K562 (cell line): ENCODE measurements around the gene KCTD4. TPM values are rescaled to one million over a fixed set of nuclear protein-coding genes. Genes with fewer than 3 reads are reported as not detected.

Experiments used
- ATAC-seq: fragments of 200-7000 bp; cut with Tn5 transposase; 3 replicates; pipeline ENCODE4 v1.9.1; 2020; ENCODE audit warnings: moderate library complexity
- BruUV-seq: library from RNA; stranded (reverse); fragments of 400-500 nt; replicated peaks from 2 replicates; lab custom pipeline; 2021; lab: Mats Ljungman, UMichigan
- CTCF ChIA-PET: fragments of 300-600 bp; formaldehyde crosslinking; extraction: SDS; loops from one replicate; lab custom pipeline; 2021; ENCODE audit warnings: low intra/inter-chr PET ratio; lab: Yijun Ruan, JAX
- POLR2A ChIA-PET: fragments of 300-600, 350-650 bp; sonication (Branson Sonifier 250); formaldehyde crosslinking; extraction: SDS; loops from one replicate; lab custom pipeline; 2021; ENCODE audit warnings: antibody characterized with exemption, inconsistent platforms; lab: Yijun Ruan, JAX
- DNase-seq, 4 experiments: peaks; one replicate each; pipeline versions ENCODE4 v3.0.0 to v3.0.0-alpha.2; 2011 to 2018; ENCODE audit warnings: low spot score in 3 of 4, mixed read lengths in 3 of 4; ENCODE audit errors: extremely low read depth in 1 of 4
- FAIRE-seq: peaks from 2 replicates; lab custom pipeline; 2011; peaks lifted over from hg19 to GRCh38; lab: Jason Lieb, UNC
- H2AFZ ChIP-seq: 2 replicates; pipeline ENCODE4 v1.6.0; 2011; ENCODE audit warnings: low read depth, low read length, control low read depth, inconsistent platforms
- H3K27ac ChIP-seq: fragments of 200-600 bp; 3 replicates; pipeline ENCODE4 v1.8.0; 2011; ENCODE audit warnings: low read depth, mild to moderate bottlenecking, control low read depth, inconsistent platforms, low read length, moderate library complexity, mixed read lengths; ENCODE audit errors: extremely low read depth
- H3K27me3 ChIP-seq, 2 experiments: fragments of 300-600 bp in 1 of 2; 2 replicates in 1 of 2; 3 replicates in 1 of 2; pipeline versions ENCODE4 v1.6.0 to v1.8.0; 2011; ENCODE audit warnings: inconsistent platforms in 2 of 2, low read length in 2 of 2, mild to moderate bottlenecking in 1 of 2, mixed read lengths in 1 of 2, moderate library complexity in 1 of 2; ENCODE audit not compliant: control insufficient read depth in 2 of 2, insufficient read depth in 2 of 2
- H3K36me3 ChIP-seq: fragments of 300-600 bp; 3 replicates; pipeline ENCODE4 v1.8.0; 2011; ENCODE audit warnings: mild to moderate bottlenecking, low read length, inconsistent platforms; ENCODE audit not compliant: control insufficient read depth, insufficient read depth
- H3K4me1 ChIP-seq, 2 experiments: fragments of 200-600 bp in 1 of 2; replicated peaks in 1 of 2; 2 replicates in 1 of 2; 3 replicates in 1 of 2; pipeline versions ENCODE4 v1.5.1 to v1.8.0; 2011; ENCODE audit warnings: inconsistent platforms in 2 of 2, low read length in 2 of 2, mild to moderate bottlenecking in 1 of 2, mixed read lengths in 1 of 2, moderate library complexity in 1 of 2; ENCODE audit not compliant: control insufficient read depth in 2 of 2, insufficient read depth in 2 of 2
- H3K4me2 ChIP-seq: 2 replicates; pipeline ENCODE4 v1.6.1; 2011; ENCODE audit warnings: low read length, control low read depth, inconsistent platforms, mixed read lengths; ENCODE audit not compliant: insufficient read depth
- H3K4me3 ChIP-seq: fragments of 200-600 bp; sonication (generic), shearing (Covaris generic); 2 replicates; pipeline ENCODE4 v1.5.1; 2016; ENCODE audit warnings: control low read depth, inconsistent platforms
- H3K79me2 ChIP-seq: fragments of 200-600 bp; 3 replicates; pipeline ENCODE4 v1.8.0; 2011; ENCODE audit warnings: low read length, inconsistent platforms; ENCODE audit not compliant: control insufficient read depth, insufficient read depth
- H3K9ac ChIP-seq, 2 experiments: 2 replicates each; pipeline versions ENCODE4 v1.6.0 to v1.6.1; 2011; ENCODE audit warnings: low read depth in 2 of 2, low read length in 2 of 2, control low read depth in 1 of 2, inconsistent platforms in 1 of 2, mild to moderate bottlenecking in 1 of 2, mixed read lengths in 1 of 2; ENCODE audit not compliant: insufficient read depth in 1 of 2
- H3K9me1 ChIP-seq: one replicate; pipeline ENCODE4 v1.6.0; 2011; ENCODE audit warnings: inconsistent platforms, mild to moderate bottlenecking, low read length, moderate library complexity; ENCODE audit not compliant: control insufficient read depth, insufficient read depth
- H3K9me3 ChIP-seq: replicated peaks from 2 replicates; pipeline ENCODE4 v1.5.1; 2011; ENCODE audit warnings: low read depth, low read length, inconsistent platforms; ENCODE audit not compliant: control insufficient read depth, insufficient read depth
- H4K20me1 ChIP-seq: replicated peaks from 2 replicates; pipeline ENCODE4 v1.6.1; 2011; ENCODE audit warnings: low read length, inconsistent platforms, mixed read lengths; ENCODE audit not compliant: control insufficient read depth, insufficient read depth
- ARID1B ChIP-seq: fragments of 450-650 bp; IDR thresholded peaks from 2 replicates; pipeline ENCODE4 v1.6.1; 2016; ENCODE audit warnings: antibody characterized with exemption, mild to moderate bottlenecking, inconsistent platforms
- ATF7 ChIP-seq: fragments of 450-650 bp; IDR thresholded peaks from 2 replicates; pipeline ENCODE4 v1.7.1; 2014; ENCODE audit warnings: mild to moderate bottlenecking, moderate library complexity
- CCAR2 ChIP-seq: fragments of 200-400 bp; formaldehyde crosslinking; IDR thresholded peaks from 2 replicates; pipeline ENCODE4 v1.6.1; 2017; ENCODE audit warnings: mild to moderate bottlenecking, low read depth, low read length
- HOXB6 ChIP-seq: fragments of 250-450 bp; sonication (Bioruptor Pico); IDR thresholded peaks from 2 replicates; pipeline ENCODE4 v1.5.1; 2022; ENCODE audit warnings: mild to moderate bottlenecking, borderline replicate concordance
- JUN ChIP-seq, 2 experiments: sonication (generic) in 1 of 2; formaldehyde crosslinking in 1 of 2; IDR thresholded peaks; 2 replicates each; pipeline versions ENCODE4 v1.6.1 to v1.8.0; 2012 to 2022; ENCODE audit warnings: borderline replicate concordance in 2 of 2, mild to moderate bottlenecking in 2 of 2, improper control_type of control experiment in 1 of 2, low read depth in 1 of 2, low read length in 1 of 2, missing genetic modification reagents in 1 of 2
- MCM5 ChIP-seq: fragments of 450-650 bp; IDR thresholded peaks from 2 replicates; pipeline ENCODE4 v1.6.1; 2016; ENCODE audit warnings: low read depth
- MTA3 ChIP-seq: fragments of 450-650 bp; formaldehyde crosslinking; IDR thresholded peaks from 2 replicates; pipeline ENCODE4 v1.6.1; 2017; ENCODE audit warnings: mild to moderate bottlenecking, borderline replicate concordance
- NR2C1 ChIP-seq, 2 experiments: fragments of 450-650 bp; IDR thresholded peaks; 2 replicates each; pipeline ENCODE4 v1.6.1; 2017; ENCODE audit warnings: mild to moderate bottlenecking in 2 of 2, antibody characterized with exemption in 1 of 2, inconsistent platforms in 1 of 2, missing compliant biosample characterization in 1 of 2, missing genetic modification characterization in 1 of 2
- NRF1 ChIP-seq, 2 experiments: fragments of 450-650 bp; IDR thresholded peaks in 1 of 2; conservative IDR thresholded peaks in 1 of 2; 2 replicates each; pipeline ENCODE4 v1.6.1; 2014; ENCODE audit warnings: mild to moderate bottlenecking in 2 of 2
- PHB2 ChIP-seq: fragments of 450-650 bp; IDR thresholded peaks from 2 replicates; pipeline ENCODE4 v1.6.1; 2017; ENCODE audit warnings: low read depth
- SNRNP70 ChIP-seq: fragments of 200-400 bp; formaldehyde crosslinking; optimal IDR thresholded peaks from 2 replicates; pipeline ENCODE3; 2017; ENCODE audit warnings: low read depth, low read length
- ZBTB1 ChIP-seq: sonication (generic); formaldehyde crosslinking; IDR thresholded peaks from 2 replicates; pipeline ENCODE4 v1.8.1; 2023; ENCODE audit warnings: missing genetic modification reagents, low read depth, mild to moderate bottlenecking, borderline replicate concordance
- ZNF143 ChIP-seq: sonication (generic); formaldehyde crosslinking; IDR thresholded peaks from 2 replicates; pipeline ENCODE4 v1.9.0; 2022; ENCODE audit warnings: mild to moderate bottlenecking, missing genetic modification reagents
- ZNF174 ChIP-seq: fragments of 250-450 bp; sonication (Bioruptor Pico); IDR thresholded peaks from 2 replicates; pipeline ENCODE4 v1.4.0; 2020; ENCODE audit warnings: mild to moderate bottlenecking
- ZNF197 ChIP-seq: fragments of 200-800 bp; sonication (Bioruptor generic); IDR thresholded peaks from 2 replicates; pipeline ENCODE4 v1.6.1; 2016; ENCODE audit warnings: low read depth, missing genetic modification characterization, missing compliant biosample characterization
- WGBS: fragments of 100-300 bp; shearing (Covaris generic); methylation state at CpG from one replicate; pipeline ENCODE4 v1.1.6; 2016; ENCODE audit warnings: low coverage, mixed read lengths; ENCODE audit not compliant: insufficient coverage; ENCODE audit errors: missing lambda C conversion rate; 5-methylcytosine and 5-hydroxymethylcytosine counted together
- in situ Hi-C: fragments of 300-500 bp; cut with MboI; formaldehyde crosslinking; loops from 4 replicates; pipeline ENCODE4 v1.15.0; 2018; ENCODE audit warnings: inconsistent platforms, mixed read lengths
- intact Hi-C: fragments of 100-400 bp; cut with micrococcal nuclease; formaldehyde crosslinking; loops from 2 replicates; pipeline ENCODE4 v1.14.2; 2022
- polyA plus RNA-seq, 8 experiments: library from polyadenylated mRNA; depleted of rRNA in 4 of 8; stranded (reverse) in 5 of 8; unstranded in 3 of 8; fragments of >200 nt; fragmentation: Nextera tagmentation in 2 of 8; fragmentation: Illumina TruSeq in 1 of 8; extraction: Ambion mirVana in 2 of 8; extraction: Trizol in 1 of 8; gene quantifications; 2 replicates each; pipeline versions ENCODE4 v1.2.1 to v1.2.3, GENCODE V29; 2011 to 2014; ENCODE audit warnings: inconsistent platforms in 1 of 8, missing spikeins in 1 of 8
- total RNA-seq, 7 experiments: library from RNA; depleted of rRNA in 6 of 7; stranded (reverse); fragments of >200 nt in 6 of 7; fragmentation: Illumina TruSeq in 2 of 7; extraction: Trizol in 2 of 7; gene quantifications; 2 replicates each; pipeline versions ENCODE4 v1.2.1 to v1.2.3, GENCODE V29; 2011 to 2021; ENCODE audit warnings: low replicate concordance in 1 of 7
- TF ChIP-seq, protein P1 (sequence below), 2 experiments: fragments of 450-650 bp in 1 of 2; IDR thresholded peaks; 2 replicates each; pipeline ENCODE4 v1.6.1; 2011 to 2017; ENCODE audit warnings: low read depth in 2 of 2, antibody characterized with exemption in 1 of 2, borderline replicate concordance in 1 of 2, low read length in 1 of 2, mild to moderate bottlenecking in 1 of 2, mixed read lengths in 1 of 2; ENCODE audit not compliant: control insufficient read depth in 1 of 2

Gene KCTD4
- total and polyA plus RNA-seq, 9 of the 15 experiments (the other 6 are each of a cell fraction or from before 2014, with no cell fraction given): not detected

DNA sequence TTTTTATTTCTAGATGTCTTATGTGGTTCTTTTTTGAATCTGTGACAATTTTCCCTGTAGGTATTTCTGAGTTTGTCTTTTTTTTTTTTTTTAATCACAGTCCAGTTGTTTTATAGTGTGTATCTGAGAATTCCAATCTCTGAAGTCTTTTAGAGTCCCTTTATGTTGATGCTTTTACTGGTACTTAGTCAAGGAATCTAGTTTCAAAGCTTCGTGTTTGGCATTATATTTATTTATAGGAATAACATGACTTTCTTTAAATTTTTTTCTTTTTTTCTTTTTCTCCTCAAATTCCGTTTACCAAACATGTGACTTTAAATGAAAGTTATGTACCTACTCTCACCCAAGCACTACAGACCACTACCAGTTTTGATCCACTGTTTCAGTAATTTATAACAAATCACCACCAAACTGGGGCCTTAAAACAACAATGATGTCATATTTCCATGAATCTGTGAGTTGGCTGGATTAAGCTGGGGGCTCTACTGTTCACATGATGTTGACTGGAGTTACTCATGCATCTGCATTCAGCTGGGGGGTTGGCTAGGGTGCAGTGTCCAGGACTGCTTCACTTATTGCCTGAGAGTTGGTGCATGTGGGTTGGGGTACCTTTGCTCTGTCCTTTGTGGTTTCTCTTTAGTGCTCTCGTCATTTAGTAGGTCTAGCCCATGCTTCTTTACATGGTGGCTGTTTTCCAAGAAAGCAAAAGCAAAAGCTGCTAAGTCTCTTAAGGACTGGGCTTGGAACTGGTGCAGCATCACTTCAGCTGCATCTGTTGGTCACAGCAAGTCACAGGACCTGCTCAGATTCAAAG is 22.3 kb downstream of the KCTD4 start:
- no peak overlapping the region for H3K9ac ChIP-seq
- intact Hi-C loops (no loop called here), in situ Hi-C loops (no loop called here)
- no peaks in the 10 kb centered on the region for H3K27me3 ChIP-seq
- no peaks in the 10 kb centered on the region for H4K20me1 ChIP-seq
- 48% methylated on average over 2 of the region's 3 CpGs for WGBS
- ChIA-PET CTCF (no interaction called here), POLR2A (interaction anchor here (0.8 kb wide), 1 partner anchor 20 kb away, joined by 3 read pairs; no protein-coding TSS in a partner anchor)
- H3K4me3 ChIP-seq: no peak overlapping the region
- H3K36me3 ChIP-seq: peaks cover 12% of the 10 kb centered on the region; the same call in 2 of the 3 replicates
- H3K9me3 ChIP-seq: no peaks in the 10 kb centered on the region
- peaks cover 36% of the 10 kb centered on the region for H3K79me2 ChIP-seq
- BruUV-seq: no TSS peak
- no peaks in the 10 kb centered on the region for H3K9me1 ChIP-seq
- DNase-seq (peak in 2 of 4 experiments; percentile 5 to 25), FAIRE-seq (no peak), ATAC-seq (peak; percentile 63)
- no peaks in the 10 kb centered on the region; a peak in 2 of 5 replicates for H3K4me1 ChIP-seq
- H3K4me2 ChIP-seq: no peak overlapping the region
- H2AFZ ChIP-seq: no peak overlapping the region
- no peak overlapping the region; the same call in 2 of the 3 replicates for H3K27ac ChIP-seq
- no peak for TF ChIP-seq ZBTB1
- TF ChIP-seq NRF1 (conservative IDR thresholded peaks at IDR 0.05 in 1 of 2, IDR thresholded peaks at IDR 0.05 in 1 of 2): no peak
- TF ChIP-seq ARID1B: 0 out of 2 replicates have a peak, but pooled peaks have one; percentile 16
- TF ChIP-seq, protein P1, sequence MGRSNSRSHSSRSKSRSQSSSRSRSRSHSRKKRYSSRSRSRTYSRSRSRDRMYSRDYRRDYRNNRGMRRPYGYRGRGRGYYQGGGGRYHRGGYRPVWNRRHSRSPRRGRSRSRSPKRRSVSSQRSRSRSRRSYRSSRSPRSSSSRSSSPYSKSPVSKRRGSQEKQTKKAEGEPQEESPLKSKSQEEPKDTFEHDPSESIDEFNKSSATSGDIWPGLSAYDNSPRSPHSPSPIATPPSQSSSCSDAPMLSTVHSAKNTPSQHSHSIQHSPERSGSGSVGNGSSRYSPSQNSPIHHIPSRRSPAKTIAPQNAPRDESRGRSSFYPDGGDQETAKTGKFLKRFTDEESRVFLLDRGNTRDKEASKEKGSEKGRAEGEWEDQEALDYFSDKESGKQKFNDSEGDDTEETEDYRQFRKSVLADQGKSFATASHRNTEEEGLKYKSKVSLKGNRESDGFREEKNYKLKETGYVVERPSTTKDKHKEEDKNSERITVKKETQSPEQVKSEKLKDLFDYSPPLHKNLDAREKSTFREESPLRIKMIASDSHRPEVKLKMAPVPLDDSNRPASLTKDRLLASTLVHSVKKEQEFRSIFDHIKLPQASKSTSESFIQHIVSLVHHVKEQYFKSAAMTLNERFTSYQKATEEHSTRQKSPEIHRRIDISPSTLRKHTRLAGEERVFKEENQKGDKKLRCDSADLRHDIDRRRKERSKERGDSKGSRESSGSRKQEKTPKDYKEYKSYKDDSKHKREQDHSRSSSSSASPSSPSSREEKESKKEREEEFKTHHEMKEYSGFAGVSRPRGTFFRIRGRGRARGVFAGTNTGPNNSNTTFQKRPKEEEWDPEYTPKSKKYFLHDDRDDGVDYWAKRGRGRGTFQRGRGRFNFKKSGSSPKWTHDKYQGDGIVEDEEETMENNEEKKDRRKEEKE (IDR thresholded peaks at IDR 0.05; ENCODE audit: borderline replicate concordance in 1 of 2, control insufficient read depth in 1 of 2, low read depth in 2 of 2, low read length in 1 of 2): no peak
- no peak for TF ChIP-seq MTA3
- no peak for TF ChIP-seq CCAR2
- peak; percentile 63 for TF ChIP-seq ATF7
- TF ChIP-seq ZNF174 (CRISPR knock-in tag): no peak
- TF ChIP-seq NR2C1 (IDR thresholded peaks at IDR 0.05): no peak
- TF ChIP-seq NR2C1 (tag; IDR thresholded peaks at IDR 0.05): no peak
- TF ChIP-seq ZNF197: no peak
- no peak for TF ChIP-seq ZNF143 (CRISPR knock-in tag)
- 0 out of 2 replicates have a peak, but pooled peaks have one; percentile 62 for TF ChIP-seq JUN (IDR thresholded peaks at IDR 0.05; ENCODE audit: borderline replicate concordance, low read depth, low read length)
- no peak for TF ChIP-seq JUN (CRISPR knock-in tag; IDR thresholded peaks at IDR 0.05; ENCODE audit: borderline replicate concordance)
- TF ChIP-seq SNRNP70: no peak
- no peak for TF ChIP-seq HOXB6 (CRISPR knock-in tag)
- TF ChIP-seq PHB2: no peak
- TF ChIP-seq MCM5: no peak
